HG02840 (cell line): Measurements from ENCODE around the gene KCNT2.

ENCODE experiments used
- ATAC-seq: cut with Tn5 transposase; IDR thresholded peaks from one replicate; pipeline ENCODE4 v1.9.1; 2021; ENCODE audit warnings: mild to moderate bottlenecking, moderate library complexity, moderate number of reproducible peaks; ENCODE audit not compliant: unreplicated experiment, low FRiP score

The KCNT2 gene

DNA sequence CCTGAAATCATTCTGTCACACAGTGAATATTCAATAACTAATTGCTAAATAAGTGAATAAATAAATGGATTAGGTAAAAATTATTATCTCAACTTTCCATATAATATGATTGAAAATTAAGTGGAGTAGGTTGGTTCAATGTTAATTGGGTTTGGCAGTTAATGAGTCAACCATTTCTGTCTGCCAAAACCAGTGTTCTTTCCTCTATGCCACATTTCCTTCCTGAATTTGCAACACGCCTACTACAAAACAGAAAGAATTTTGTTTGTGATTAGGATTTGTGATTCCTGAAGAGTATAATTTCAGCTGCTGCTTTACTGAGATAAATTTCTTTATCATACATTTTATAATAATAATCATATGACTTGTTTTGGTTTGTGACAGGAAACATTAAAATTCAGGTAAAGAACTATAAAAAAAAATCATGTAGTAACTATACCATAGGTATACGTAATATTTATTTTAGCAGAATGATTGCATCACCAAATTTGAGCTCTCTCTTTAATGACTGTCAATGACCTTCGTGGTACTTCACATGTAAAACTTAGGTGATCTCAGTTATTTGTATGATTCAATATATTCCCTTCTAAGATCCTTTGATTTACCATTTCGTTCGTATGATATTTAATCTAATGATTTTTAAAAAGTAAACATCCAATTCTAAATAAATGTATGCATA is 241.3 kb downstream of the KCNT2 start:
- ATAC-seq = no peak

DNA sequence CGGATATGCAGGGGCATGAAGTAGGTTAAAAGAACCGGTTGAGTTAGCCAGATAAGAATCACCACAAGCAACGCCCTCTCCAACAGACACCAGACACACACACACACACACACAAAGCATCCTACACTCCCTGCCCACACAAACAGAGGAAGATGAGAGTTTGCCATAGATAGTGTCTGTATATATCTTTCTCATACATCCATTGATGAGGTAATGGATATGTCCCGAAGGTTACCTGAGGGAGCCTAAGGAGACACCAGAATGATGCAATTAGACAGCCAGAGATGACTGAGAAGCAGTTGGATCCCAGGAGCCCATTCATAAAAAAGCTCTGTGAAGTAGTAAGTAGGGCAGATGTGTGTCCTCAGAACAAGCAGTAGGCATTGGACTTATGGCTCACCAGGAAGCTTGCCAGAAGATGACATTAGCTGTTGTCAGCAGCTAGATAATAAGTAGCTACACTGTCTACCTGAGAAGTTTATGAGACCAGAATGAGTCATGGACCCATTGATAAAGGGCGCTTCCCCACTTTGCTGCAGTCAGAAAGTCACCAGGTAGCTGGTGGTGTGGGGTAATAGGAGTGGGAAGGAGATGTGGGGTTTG is 247.0 kb downstream of the KCNT2 start:
- ATAC-seq = no peak

DNA sequence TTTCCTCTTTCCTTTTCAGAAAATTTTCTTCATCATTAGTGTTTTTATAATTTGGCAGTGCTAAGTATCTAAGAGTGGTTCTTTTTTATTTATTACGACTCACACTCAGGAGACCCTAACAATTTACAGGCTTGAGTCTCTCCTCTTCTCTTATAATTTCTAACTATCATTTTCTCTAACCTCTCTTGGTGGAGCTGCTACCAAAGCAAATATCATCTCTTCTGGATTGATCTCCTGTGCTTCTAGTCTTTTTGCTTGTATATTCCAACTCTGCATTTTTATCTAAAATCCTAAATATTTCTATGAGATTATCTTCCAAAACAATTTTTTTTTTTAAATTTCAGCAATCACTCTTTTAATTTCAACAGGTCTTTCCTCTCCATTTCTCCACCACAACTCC is 250.3 kb downstream of the KCNT2 start:
- no peak for ATAC-seq

DNA sequence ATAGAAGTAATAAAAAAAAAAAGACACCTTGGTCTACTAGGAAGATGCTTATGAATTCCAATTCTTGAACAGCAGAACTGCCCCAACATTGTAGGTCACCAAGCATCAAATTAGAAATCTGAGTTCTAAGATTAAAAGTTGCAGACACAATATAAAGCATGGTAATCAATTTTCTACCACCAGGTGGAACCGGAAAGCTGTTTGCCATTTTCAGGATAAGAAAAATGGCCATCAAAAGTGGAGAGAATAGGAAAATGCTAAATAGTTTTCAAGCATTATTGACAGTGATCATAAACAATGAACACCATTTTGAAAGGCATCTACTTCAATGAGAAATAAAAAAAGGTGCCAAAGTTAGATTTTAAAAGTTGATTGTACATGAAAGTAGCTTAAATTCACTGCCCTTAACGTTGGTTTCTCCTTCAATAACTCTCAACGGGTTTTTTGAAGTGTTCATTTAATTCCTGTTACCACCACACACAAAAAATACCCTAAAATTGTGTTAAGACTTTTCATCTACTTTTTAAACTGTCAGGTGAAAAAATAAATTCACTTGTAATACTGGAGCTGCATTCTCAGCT is 252.9 kb downstream of the KCNT2 start:
- ATAC-seq = no peak

DNA sequence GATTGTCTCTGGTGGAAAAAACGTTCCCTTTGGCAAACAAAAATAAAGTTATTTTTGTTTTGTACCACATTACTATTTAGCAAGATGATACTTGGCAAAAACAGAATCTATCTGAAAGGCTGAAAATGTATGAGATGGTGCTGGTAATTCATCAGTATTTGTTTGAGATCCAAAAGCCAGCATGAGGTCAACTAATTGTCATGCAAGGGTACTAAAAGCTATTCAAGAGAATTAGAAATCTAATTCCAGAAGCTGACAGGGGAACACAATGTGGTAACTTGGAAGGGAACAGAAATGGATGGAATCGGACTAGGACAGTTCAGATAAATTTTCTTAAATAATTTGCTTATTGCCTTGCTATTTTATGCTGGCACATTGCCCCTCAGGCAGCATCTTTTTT is 263.8 kb downstream of the KCNT2 start:
- no peak for ATAC-seq

DNA sequence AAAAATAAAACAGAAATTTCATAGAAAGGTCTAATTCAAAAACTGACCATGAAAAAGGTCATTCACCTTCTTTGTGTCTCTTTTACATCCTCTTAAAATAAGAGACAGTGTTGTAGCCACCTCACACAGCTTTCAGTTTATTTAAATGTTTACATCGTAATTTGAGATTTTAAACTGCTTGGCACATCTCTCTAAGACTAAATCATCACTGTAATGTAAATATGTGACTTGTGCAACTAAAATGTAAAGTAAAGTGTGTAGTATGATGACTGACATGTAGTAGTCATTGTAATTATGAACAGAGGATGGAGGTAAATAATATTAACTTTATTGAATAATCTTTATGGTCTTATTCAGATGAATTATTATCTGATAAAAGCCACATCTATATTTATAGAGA is 283.9 kb downstream of the KCNT2 start:
- ATAC-seq = no peak

DNA sequence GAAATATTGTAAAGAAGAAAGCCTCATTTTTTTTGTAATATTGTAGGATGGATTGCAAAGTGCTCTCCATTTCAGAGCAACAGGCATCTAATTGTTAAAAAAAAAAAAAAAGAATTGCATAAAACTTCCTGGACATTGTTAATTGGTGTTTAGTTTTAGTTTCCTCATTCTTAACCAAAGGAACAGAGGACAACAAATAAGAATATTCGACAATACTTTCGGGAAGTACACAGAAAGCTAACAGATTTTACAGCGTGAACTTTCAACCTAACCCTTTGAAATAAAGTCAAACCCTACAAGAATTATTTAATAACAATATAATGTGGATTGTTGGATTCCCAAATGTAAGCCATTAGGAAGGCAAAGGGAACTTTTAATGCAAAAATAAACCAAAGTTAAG is 284.4 kb downstream of the KCNT2 start:
- ATAC-seq = no peak

DNA sequence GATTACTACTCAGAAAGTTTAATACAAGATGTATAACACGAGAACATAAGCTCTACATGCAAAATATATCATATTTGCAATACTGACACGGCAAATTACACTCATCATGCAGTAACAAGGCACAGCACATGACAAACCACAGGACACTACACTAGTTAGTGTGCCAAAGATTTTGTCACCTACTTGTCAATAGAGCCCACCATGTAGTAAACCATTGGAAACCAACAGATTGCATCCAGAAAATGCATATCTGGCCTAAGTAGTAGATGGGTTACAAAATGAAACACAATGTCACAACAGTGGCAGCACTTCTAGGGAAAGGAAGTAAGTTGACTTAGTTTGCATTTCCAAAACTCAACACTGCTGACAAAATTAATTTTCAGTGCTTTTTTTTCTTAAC is 288.9 kb downstream of the KCNT2 start:
- no peak for ATAC-seq

DNA sequence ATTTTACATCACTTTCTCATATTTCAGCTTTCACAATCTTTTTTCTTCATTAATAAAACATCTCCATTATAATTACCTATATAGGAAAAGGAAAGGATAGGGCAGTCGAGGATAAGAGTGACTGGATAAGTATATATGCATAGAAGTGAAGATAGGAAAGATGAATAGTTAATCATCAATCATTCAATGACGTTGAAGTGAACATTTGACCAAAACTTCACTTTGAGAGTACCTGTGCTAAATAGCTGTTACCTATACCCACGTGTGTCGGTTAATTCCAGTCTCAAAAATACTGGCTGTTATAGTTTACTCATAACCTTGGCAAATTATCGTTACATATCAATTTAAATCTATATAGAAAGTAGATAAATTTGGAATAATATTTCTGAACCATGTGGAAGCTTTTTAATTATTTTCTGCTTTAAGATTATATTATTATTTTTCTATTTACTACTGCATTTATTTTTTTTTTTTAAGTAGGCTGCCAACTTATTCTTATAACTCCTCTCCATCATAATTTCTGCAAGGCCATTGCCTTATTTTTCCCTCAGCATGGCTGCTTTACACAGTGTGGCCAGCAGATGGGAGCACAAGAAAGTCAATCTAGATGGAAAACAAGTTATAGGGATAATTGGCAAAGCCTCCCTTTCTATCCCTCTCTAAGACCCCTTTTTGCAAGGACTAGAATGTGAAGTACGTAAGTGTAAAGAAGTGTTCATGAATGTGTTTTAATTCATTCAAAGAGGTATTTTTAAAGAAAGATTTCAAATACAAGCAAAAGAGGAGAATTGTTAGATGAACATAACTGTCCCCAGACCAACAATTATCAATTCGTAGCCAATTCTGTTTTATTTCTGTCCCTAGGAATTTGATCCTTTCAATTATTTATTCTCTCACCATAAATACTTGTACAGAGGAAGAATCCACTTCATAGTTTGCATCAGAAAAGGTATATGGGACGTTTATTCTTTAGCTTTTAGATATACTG is 290.4 kb downstream of the KCNT2 start:
- ATAC-seq = no peak

DNA sequence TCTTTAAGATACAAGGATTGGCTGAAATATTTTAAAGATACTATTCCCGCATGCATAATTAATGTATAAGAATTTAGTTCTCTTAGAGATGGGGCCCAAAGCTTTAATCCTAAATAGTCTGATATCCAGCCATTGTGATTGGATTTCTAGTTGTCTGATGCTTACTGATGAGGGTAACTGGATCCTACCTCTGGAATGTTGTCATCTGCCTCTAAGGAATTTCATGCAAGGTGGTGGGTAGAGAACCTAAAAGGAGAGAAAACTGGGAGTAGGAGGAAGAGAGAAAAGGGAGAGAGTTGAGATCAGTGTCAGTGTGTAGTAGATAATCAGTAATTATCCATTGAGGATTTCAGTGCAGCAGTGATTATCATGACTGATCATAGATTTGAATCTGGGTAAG is 295.5 kb downstream of the KCNT2 start:
- no peak for ATAC-seq

DNA sequence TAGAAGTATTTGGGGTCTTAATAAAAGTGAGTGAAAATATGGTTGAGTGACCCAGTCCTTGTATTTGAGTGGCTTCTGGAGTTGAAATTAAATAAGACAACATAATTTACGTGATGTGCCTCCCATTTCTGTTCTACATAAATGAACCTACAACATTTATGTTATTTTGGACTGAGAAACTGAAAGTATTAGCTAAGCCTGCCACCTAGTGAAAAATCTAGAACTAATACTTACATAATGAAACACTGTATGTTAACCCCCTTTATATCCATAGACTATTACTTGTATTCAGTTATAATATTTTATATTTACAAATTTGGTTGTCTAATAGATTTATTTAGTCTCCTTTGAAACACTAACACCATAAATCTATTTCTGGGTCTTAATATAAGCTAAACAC is 298.9 kb downstream of the KCNT2 start:
- ATAC-seq = no peak

DNA sequence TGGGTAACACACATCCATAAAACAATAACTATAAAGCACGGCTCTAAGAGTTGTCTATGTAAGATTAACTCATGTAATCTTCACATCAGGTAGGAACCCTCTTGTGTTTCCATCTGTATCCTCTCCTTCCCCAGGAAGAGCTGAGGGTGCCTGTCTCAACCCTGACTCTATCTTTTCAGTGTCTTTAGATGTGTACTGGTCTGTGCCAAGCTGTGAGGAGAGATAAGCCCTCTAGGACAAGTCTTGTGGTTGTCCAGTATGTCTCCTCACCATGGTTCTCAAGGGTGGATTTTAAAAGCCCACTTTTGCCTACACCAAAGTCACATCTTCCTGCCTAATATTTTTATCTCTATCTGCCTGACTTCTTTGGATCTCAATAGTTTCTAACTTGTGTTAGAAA is 300.1 kb downstream of the KCNT2 start:
- ATAC-seq = no peak

DNA sequence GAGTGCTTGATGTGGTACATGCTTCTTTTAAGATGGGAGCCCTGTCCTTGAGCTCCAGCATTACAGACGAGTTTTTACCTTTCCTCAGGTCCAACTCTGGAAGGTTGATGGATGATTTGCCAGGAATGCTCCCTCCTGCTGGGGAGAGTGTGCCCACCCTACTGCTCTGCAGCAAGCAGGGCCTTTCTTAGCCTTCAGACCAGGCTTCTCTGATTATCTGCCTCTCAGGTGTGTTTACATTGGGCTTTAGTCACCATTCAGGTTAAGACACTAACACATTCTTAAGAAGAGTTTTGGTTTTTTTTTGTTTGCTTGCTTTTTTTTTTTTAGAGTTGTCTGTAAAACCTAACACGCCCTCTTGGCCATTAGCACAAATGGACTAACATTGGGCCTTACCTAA is 301.8 kb downstream of the KCNT2 start:
- ATAC-seq = no peak

DNA sequence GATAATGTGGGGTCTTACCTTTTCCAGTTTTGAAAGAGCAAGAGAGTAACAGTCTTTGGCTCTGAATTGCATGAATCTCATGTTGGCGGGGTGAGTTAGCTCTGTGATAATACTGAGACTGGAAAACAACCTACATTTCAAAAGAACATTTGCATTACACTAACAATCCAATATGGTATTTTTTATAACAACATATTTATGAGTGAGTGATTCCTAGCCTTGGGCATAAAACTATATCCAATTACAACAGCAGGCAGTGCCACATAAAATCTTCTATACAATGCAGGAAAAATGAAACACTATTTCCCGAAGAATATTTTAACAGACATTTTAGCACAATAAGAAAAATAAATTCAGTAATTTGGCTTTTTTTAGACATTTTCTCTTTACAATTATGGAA is 303.0 kb downstream of the KCNT2 start:
- ATAC-seq = no peak

DNA sequence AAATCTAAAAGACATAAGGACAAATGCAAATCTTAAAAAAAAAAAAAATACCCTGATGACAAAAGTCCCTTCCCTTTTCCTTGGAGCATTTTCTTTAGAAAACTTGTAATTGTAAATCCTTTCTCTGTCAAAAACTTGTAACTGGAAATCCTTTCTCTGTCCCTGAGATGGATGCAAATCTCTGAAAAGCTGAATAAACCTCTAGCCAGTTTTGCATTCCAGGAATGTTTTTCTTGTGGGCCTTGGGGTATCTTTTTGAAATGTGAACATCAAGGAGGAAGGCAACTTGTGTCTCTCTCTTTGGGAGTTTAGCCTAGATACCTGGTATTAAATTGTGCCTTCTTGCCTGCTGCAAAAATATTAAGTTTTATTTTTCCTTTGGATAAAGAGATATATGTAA is 305.3 kb downstream of the KCNT2 start:
- ATAC-seq = no peak

DNA sequence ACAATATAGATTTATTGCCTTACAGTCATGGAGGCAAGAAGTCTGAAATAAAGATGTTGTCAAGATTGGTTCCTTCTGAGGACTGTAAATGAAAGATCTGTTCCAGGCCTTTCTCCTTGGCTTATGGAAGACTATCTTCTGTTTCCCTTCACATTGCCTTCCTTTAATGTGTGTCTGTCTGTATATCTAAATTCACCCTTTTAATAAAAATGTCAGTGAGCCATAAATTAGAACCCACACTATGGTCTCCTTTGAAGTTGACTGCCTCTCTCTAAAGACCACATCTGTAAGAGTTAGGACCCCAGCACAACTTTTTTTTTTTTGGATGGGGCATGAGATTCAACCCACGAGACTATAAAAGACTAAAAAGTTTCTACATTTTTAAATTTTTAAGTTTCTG is 305.8 kb downstream of the KCNT2 start:
- no peak for ATAC-seq

DNA sequence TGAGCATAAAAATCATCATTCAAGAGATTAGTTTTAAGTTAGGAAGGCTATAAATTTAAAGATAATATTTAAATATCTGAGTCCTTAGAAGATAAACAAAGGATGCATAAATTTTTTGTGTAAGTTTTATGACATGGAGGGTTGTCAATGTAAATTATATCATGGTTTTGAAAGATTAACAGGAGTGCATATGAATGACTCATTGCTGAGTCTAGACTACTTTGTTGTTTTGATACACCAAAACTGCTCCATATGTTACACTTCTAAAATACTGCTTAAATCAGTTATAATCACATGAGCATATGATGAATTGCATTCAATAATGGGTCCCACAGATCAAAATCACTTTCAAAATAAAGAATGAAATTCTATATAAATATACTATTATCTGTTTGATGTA is 312.5 kb downstream of the KCNT2 start:
- no peak for ATAC-seq

DNA sequence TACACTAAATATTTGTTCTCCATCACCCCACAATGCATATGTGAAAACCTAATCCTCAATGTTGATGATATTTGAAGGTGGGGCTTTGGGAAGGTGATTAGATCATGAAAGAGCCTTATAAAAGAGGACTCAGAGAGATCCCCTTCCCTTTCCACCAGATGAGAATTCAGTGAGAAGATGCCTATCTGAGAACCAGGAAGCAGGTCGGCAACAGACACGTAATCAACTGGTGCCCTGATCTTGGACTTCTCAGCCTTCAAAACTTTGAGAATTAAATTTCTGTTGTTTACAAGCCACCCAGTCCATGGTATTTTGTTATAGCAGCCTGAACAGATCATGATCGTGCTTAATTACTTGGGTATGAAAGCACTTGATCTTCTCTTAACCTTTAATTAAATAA is 329.4 kb downstream of the KCNT2 start:
- ATAC-seq = no peak

DNA sequence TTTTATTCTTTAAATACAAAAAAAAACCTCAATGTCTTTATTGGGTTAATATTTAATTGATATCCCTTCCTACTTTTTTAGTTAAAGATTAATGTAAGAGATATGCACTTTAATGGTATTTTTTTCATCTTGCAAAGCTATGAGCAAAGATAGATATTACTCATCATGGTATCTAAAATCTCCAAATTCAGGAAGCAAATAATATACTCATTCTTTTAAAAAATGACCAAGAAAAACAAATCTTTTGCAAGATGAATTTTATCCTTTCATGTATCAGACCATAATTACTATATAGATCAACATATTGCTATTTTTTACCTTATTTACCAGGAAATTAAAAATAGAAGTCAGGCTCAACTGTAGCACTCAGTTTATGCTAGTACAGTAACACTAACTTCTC is 330.4 kb downstream of the KCNT2 start:
- ATAC-seq = no peak

DNA sequence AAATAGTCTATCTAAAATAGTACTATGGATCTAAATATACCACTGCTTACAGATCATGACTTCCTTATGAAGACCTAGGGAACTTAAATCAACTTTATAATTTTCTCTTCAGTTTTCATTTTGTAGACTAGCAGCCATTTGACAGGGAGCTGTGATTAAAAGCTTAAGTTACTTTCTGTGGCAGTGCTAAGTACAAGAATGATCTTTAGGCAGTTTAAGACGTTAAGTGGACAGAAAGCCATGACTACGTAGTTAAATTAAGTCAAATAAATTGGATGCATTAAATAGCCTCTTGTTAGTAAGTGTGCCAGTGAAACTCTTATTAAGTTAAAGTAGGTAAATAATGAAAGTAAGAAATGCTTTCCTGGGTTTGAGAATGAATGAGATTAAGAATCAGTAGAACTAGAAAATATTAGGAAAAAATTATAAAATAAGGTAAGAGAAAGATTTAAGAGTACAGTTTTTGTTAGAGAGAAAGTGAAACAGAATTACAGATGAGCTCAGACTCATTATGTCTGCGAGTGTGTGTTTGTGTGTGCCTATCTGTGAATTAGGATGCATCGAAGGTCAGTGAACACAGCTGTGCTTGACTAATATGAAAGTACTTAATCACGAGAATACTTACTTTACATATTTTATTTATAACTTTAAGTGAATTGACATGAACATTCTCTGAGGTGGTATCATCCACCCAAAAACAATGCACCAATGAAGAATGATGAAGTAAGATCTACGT is 336.9 kb downstream of the KCNT2 start:
- ATAC-seq = no peak
